H9 (cell line): ENCODE results near the gene PTTG1IP. TPM values are rescaled to one million over a fixed set of nuclear protein-coding genes. Genes with fewer than 3 reads are reported as not detected.

Experiments
- DNase-seq: peaks from one replicate; pipeline ENCODE4 v3.0.0-alpha.2; 2017
- H2AFZ ChIP-seq: one replicate; pipeline ENCODE4 v1.6.1; 2013; ENCODE audit warnings: mild to moderate bottlenecking, low read length, control low read depth, moderate library complexity
- H2AK5ac ChIP-seq: 2 replicates; pipeline ENCODE4 v1.6.1; 2013; ENCODE audit warnings: low read length, control low read depth, mixed read lengths; ENCODE audit not compliant: insufficient read length
- H2BK120ac ChIP-seq: one replicate; pipeline ENCODE4 v1.6.1; 2013; ENCODE audit warnings: low read depth, mild to moderate bottlenecking, low read length, control low read depth, inconsistent platforms; ENCODE audit not compliant: poor library complexity, severe bottlenecking
- H2BK12ac ChIP-seq: 2 replicates; pipeline ENCODE4 v1.6.1; 2013; ENCODE audit warnings: low read length, control low read depth, mixed read lengths, low read depth; ENCODE audit not compliant: insufficient read length
- H2BK15ac ChIP-seq: 2 replicates; pipeline ENCODE4 v1.6.1; 2013; ENCODE audit warnings: low read depth, low read length, control low read depth
- H2BK20ac ChIP-seq: one replicate; pipeline ENCODE4 v1.6.1; 2013; ENCODE audit warnings: low read depth, mild to moderate bottlenecking, low read length, control low read depth, inconsistent platforms; ENCODE audit not compliant: poor library complexity, severe bottlenecking
- H2BK5ac ChIP-seq: 2 replicates; pipeline ENCODE4 v1.6.1; 2013; ENCODE audit warnings: low read length, control low read depth, mixed read lengths; ENCODE audit not compliant: insufficient read length
- H3K14ac ChIP-seq: 2 replicates; pipeline ENCODE4 v1.6.1; 2013; ENCODE audit warnings: low read length, control low read depth; ENCODE audit not compliant: insufficient read depth
- H3K18ac ChIP-seq: 2 replicates; pipeline ENCODE4 v1.6.1; 2013; ENCODE audit warnings: low read depth, mild to moderate bottlenecking, mixed read lengths, low read length, control low read depth; ENCODE audit not compliant: insufficient read length
- H3K23ac ChIP-seq: 2 replicates; pipeline ENCODE4 v1.6.1; 2013; ENCODE audit warnings: low read length, control low read depth, mixed read lengths, low read depth; ENCODE audit not compliant: insufficient read length
- H3K23me2 ChIP-seq: 2 replicates; pipeline ENCODE4 v1.6.1; 2013; ENCODE audit warnings: low read depth, mild to moderate bottlenecking, mixed read lengths, low read length, control low read depth; ENCODE audit not compliant: insufficient read length, poor library complexity, severe bottlenecking
- H3K27ac ChIP-seq: 2 replicates; pipeline ENCODE4 v1.5.1; 2013; ENCODE audit warnings: low read length, control low read depth, mixed read lengths, low read depth; ENCODE audit not compliant: insufficient read length
- H3K27me3 ChIP-seq: 2 replicates; pipeline ENCODE4 v1.6.1; 2013; ENCODE audit warnings: low read length, control low read depth, inconsistent platforms; ENCODE audit not compliant: insufficient read depth
- H3K4ac ChIP-seq: 2 replicates; pipeline ENCODE4 v1.6.1; 2013; ENCODE audit warnings: low read depth, mild to moderate bottlenecking, control low read depth, inconsistent platforms, low read length, moderate library complexity
- H3K4me1 ChIP-seq: 2 replicates; pipeline ENCODE4 v1.6.1; 2013; ENCODE audit warnings: low read length, control low read depth, inconsistent platforms; ENCODE audit not compliant: insufficient read depth
- H3K4me2 ChIP-seq: 2 replicates; pipeline ENCODE4 v1.6.1; 2013; ENCODE audit warnings: low read length, control low read depth, mixed read lengths; ENCODE audit not compliant: insufficient read length, insufficient read depth
- H3K56ac ChIP-seq: 2 replicates; pipeline ENCODE4 v1.6.1; 2013; ENCODE audit warnings: low read depth, mild to moderate bottlenecking, mixed read lengths, low read length, control low read depth; ENCODE audit not compliant: insufficient read length
- H3K79me1 ChIP-seq: 2 replicates; pipeline ENCODE4 v1.6.1; 2013; ENCODE audit warnings: low read depth, mild to moderate bottlenecking, moderate library complexity, low read length, control low read depth, inconsistent platforms; ENCODE audit not compliant: insufficient read depth, poor library complexity, severe bottlenecking
- H3K79me2 ChIP-seq: 2 replicates; pipeline ENCODE4 v1.6.1; 2013; ENCODE audit warnings: low read length, control low read depth, inconsistent platforms; ENCODE audit not compliant: insufficient read depth
- H3K9ac ChIP-seq: 2 replicates; pipeline ENCODE4 v1.6.1; 2013; ENCODE audit warnings: low read length, control low read depth, mixed read lengths; ENCODE audit not compliant: insufficient read length; ENCODE audit errors: extremely low read depth
- H3K9me3 ChIP-seq: one replicate; pipeline ENCODE4 v1.6.1; 2013; ENCODE audit warnings: low read depth, low read length, inconsistent platforms; ENCODE audit not compliant: control insufficient read depth
- H3T11ph ChIP-seq: one replicate; pipeline ENCODE4 v1.6.1; 2013; ENCODE audit warnings: mild to moderate bottlenecking, low read length, control low read depth, inconsistent platforms
- H4K20me1 ChIP-seq: one replicate; pipeline ENCODE4 v1.6.1; 2013; ENCODE audit not compliant: control insufficient read depth, insufficient read length, insufficient read depth
- H4K5ac ChIP-seq: 2 replicates; pipeline ENCODE4 v1.6.1; 2013; ENCODE audit warnings: low read depth, mild to moderate bottlenecking, mixed read lengths, low read length, control low read depth; ENCODE audit not compliant: insufficient read length
- H4K8ac ChIP-seq: replicated peaks from 2 replicates; pipeline ENCODE4 v1.6.1; 2013; ENCODE audit warnings: low read length, control low read depth, mixed read lengths, low read depth; ENCODE audit not compliant: insufficient read length
- H4K91ac ChIP-seq: 2 replicates; pipeline ENCODE4 v1.6.1; 2013; ENCODE audit warnings: low read depth, mild to moderate bottlenecking, moderate library complexity, mixed read lengths, low read length, control low read depth; ENCODE audit not compliant: insufficient read length
- H3K27ac Mint-ChIP-seq, 3 experiments: 2 replicates in 2 of 3; 3 replicates in 1 of 3; pipeline ENCODE4 v1.8.0; 2020 to 2021; ENCODE audit warnings: mixed read lengths in 3 of 3, mild to moderate bottlenecking in 1 of 3, moderate library complexity in 1 of 3
- H3K27me3 Mint-ChIP-seq: 2 replicates; pipeline ENCODE4 v1.8.0; 2021; ENCODE audit warnings: low read depth, mild to moderate bottlenecking, moderate library complexity, mixed read lengths
- H3K36me3 Mint-ChIP-seq, 3 experiments: 2 replicates in 2 of 3; 3 replicates in 1 of 3; pipeline ENCODE4 v1.8.0; 2020 to 2021; ENCODE audit warnings: low read depth in 3 of 3, mixed read lengths in 3 of 3; ENCODE audit not compliant: insufficient read depth in 1 of 3
- H3K4me1 Mint-ChIP-seq, 2 experiments: 2 replicates each; pipeline ENCODE4 v1.8.0; 2020; ENCODE audit warnings: mixed read lengths in 2 of 2
- H3K4me3 Mint-ChIP-seq, 2 experiments: 2 replicates in 1 of 2; 3 replicates in 1 of 2; pipeline ENCODE4 v1.8.0; 2020 to 2021; ENCODE audit warnings: mild to moderate bottlenecking in 2 of 2, mixed read lengths in 2 of 2, moderate library complexity in 1 of 2
- H3K9me3 Mint-ChIP-seq, 2 experiments: 2 replicates in 1 of 2; 3 replicates in 1 of 2; pipeline ENCODE4 v1.8.0; 2020; ENCODE audit warnings: mild to moderate bottlenecking in 2 of 2, mixed read lengths in 2 of 2, moderate library complexity in 1 of 2
- CTCF ChIP-seq: fragments of 200-600 bp; sonication (generic); conservative IDR thresholded peaks from 3 replicates; pipeline ENCODE4 v1.8.0; 2021; ENCODE audit warnings: antibody characterized with exemption, mild to moderate bottlenecking
- WGBS: extraction: QIAGEN DNeasy Blood & Tissue Kit; methylation state at CpG from one replicate; pipeline ENCODE4 v1.1.7; 2013; ENCODE audit warnings: missing lambda C conversion rate, low lambda C conversion rate, mixed read lengths; ENCODE audit not compliant: insufficient read length; ENCODE audit errors: extremely low coverage; 5-methylcytosine and 5-hydroxymethylcytosine counted together
- total RNA-seq: library from RNA; stranded (reverse); gene quantifications from 2 replicates; pipeline ENCODE4 v1.2.1, GENCODE V29; 2021

The PTTG1IP gene
- total RNA-seq, 1 experiment from 2014 or later: 107 TPM

DNA sequence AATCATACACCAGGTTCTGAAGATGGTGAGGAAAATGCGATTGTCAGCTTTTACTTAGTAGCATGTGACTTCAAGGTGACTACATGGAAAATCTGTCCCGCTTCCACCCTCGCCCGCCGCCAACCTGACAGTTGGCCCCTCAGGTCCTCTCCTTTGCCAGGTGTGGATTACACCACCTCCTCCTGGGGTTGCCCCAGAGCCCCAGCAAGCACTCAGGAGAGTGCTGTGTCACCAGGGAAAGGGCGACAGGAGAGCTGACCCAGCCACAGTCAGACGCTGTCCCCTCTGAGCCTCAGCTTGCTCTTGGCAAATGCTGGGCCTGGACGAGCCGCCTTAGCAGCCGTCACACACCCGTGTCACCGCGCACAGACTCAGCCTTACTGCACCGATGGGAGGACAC is 17.9 kb downstream of the PTTG1IP start:
- Histone ChIP-seq H3K56ac (no peak overlapping the region), H3K9me3 (no peaks in the 10 kb centered on the region), H4K20me1 (no peaks in the 10 kb centered on the region), H2BK12ac (no peak overlapping the region), H3T11ph (no peak overlapping the region), H3K4ac (no peak overlapping the region), H2BK15ac (no peak overlapping the region), H3K23me2 (no peaks in the 10 kb centered on the region), H3K23ac (no peak overlapping the region), H2BK120ac (no peak overlapping the region), H3K27me3 (no peaks in the 10 kb centered on the region), H2BK5ac (no peak overlapping the region), H3K18ac (no peak overlapping the region), H3K27ac (no peak overlapping the region), H2AK5ac (no peak overlapping the region), H3K4me2 (no peak overlapping the region), H3K79me1 (no peaks in the 10 kb centered on the region), H4K5ac (no peak overlapping the region), H3K4me1 (no peaks in the 10 kb centered on the region), H3K79me2 (peaks cover 7% of the 10 kb centered on the region; the same call in 1 of the 2 replicates), H3K9ac (no peak overlapping the region), H4K91ac (no peak overlapping the region), H3K14ac (no peak overlapping the region; the same call in 1 of the 2 replicates), H2BK20ac (no peak overlapping the region), H2AFZ (no peak overlapping the region), H4K8ac (no peak overlapping the region)
- Mint-ChIP-seq H3K36me3 (peaks cover 44 to 85% (median 71%) of the 10 kb centered on the region in 3 experiments; a peak in 6 of 7 replicates), H3K9me3 (no peaks in the 10 kb centered on the region), H3K4me3 (no peak overlapping the region), H3K4me1 (no peaks in the 10 kb centered on the region), H3K27me3 (no peaks in the 10 kb centered on the region), H3K27ac (no peak overlapping the region; a peak in 1 of 7 replicates)
- no CpG with 5 or more reads among the region's 14 CpGs for WGBS
- no peak for DNase-seq
- TF ChIP-seq CTCF: no peak
